Measurements from ENCODE around the gene NPPC.
"Not testable (repeated sequence)": the region's sequence is repeated elsewhere in the genome, so short reads cannot be mapped to it uniquely, and the experiment has no call there.

NPPC gene

GRCh38 chr2:231911381-231911780, 14.8 kb downstream of the NPPC start:
- no peak overlapping the region for H3K4me3 ChIP-seq
- no peak for TF ChIP-seq CTCF (IDR thresholded peaks at IDR 0.05)
- DNase-seq (ENCODE audit: low spot score): no peak
- no peak overlapping the region for H3K27ac ChIP-seq

GRCh38 chr2:231910771-231911170, 15.4 kb downstream of the NPPC start:
- no peak overlapping the region for H3K27ac ChIP-seq
- H3K4me3 ChIP-seq: no peak overlapping the region
- TF ChIP-seq CTCF (IDR thresholded peaks at IDR 0.05): no peak
- no peak for DNase-seq (ENCODE audit: low spot score)

GRCh38 chr2:231910161-231910560, 16.0 kb downstream of the NPPC start:
- not testable (repeated sequence) for DNase-seq (ENCODE audit: low spot score); H3K4me3 ChIP-seq; H3K27ac ChIP-seq

- no peak for TF ChIP-seq CTCF (IDR thresholded peaks at IDR 0.05)
- DNase-seq (ENCODE audit: low spot score): no peak
- no peak overlapping the region for H3K27ac ChIP-seq
- H3K4me3 ChIP-seq: no peak overlapping the region
Measured at GRCh38 chr2:231909631-231910030, 16.6 kb downstream of the NPPC start.

GRCh38 chr2:231908584-231908983, 17.6 kb downstream of the NPPC start:
- Histone ChIP-seq H3K4me3 (no peak overlapping the region), H3K27ac (no peak overlapping the region)
- DNase-seq (ENCODE audit: low spot score): no peak
- TF ChIP-seq CTCF (IDR thresholded peaks at IDR 0.05): no peak

GRCh38 chr2:231907765-231908164, 18.4 kb downstream of the NPPC start:
- no peak for TF ChIP-seq CTCF (IDR thresholded peaks at IDR 0.05)
- Histone ChIP-seq H3K27ac (no peak overlapping the region), H3K4me3 (no peak overlapping the region)
- DNase-seq (ENCODE audit: low spot score): no peak

- no peak for TF ChIP-seq CTCF (IDR thresholded peaks at IDR 0.05)
- no peak overlapping the region for H3K27ac ChIP-seq
- H3K4me3 ChIP-seq: no peak overlapping the region
- DNase-seq (ENCODE audit: low spot score): no peak
Measured at GRCh38 chr2:231905026-231905425, 21.2 kb downstream of the NPPC start.

GRCh38 chr2:231904161-231904611, 22.0 kb downstream of the NPPC start:
- no peak for DNase-seq (ENCODE audit: low spot score)
- Histone ChIP-seq H3K4me3 (no peak overlapping the region), H3K27ac (no peak overlapping the region)
- no peak for TF ChIP-seq CTCF (IDR thresholded peaks at IDR 0.05)
